Gastrocnemius medialis (tissue), 4 donors: ENCODE results near the gene TP53RK.

ENCODE experiments used
- POLR2A ChIP-seq, 2 donors: fragments of 450-650 bp; IDR thresholded peaks; one replicate each; pipeline ENCODE4 v1.6.1; 2017; ENCODE audit warnings: antibody characterized with exemption in 2 of 2, mild to moderate bottlenecking in 2 of 2, moderate library complexity in 2 of 2
- TF ChIP-seq, protein P1 (sequence below), 5 experiments: fragments of 450-650 bp in 3 of 5; fragments of 200-600 bp in 2 of 5; sonication (generic) in 2 of 5; IDR thresholded peaks in 4 of 5; conservative IDR thresholded peaks in 1 of 5; 1 replicate in 4 of 5; 2 replicates in 1 of 5; pipeline ENCODE4 v1.5.1; 2016 to 2019; ENCODE audit warnings: antibody characterized with exemption in 5 of 5, mild to moderate bottlenecking in 3 of 5, moderate library complexity in 3 of 5

DNA sequence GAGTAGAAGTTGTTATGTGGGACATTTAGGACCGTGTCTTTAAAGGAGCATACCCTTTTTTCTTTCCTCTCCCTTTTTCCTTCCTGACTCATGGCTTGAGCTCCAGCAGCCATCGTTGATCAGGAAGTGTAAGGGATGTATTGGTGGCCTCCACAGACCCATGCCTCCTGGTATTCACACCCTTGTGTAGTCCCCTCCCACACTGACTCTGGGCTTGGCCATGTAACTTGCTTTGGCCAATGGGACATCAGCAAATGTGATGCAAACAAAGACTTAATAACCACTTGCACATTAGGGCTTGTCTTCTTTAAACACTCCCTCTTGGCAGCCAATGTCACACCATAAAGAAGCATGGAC is 19.0 kb downstream of the TP53RK start:
- TF ChIP-seq, protein P1, sequence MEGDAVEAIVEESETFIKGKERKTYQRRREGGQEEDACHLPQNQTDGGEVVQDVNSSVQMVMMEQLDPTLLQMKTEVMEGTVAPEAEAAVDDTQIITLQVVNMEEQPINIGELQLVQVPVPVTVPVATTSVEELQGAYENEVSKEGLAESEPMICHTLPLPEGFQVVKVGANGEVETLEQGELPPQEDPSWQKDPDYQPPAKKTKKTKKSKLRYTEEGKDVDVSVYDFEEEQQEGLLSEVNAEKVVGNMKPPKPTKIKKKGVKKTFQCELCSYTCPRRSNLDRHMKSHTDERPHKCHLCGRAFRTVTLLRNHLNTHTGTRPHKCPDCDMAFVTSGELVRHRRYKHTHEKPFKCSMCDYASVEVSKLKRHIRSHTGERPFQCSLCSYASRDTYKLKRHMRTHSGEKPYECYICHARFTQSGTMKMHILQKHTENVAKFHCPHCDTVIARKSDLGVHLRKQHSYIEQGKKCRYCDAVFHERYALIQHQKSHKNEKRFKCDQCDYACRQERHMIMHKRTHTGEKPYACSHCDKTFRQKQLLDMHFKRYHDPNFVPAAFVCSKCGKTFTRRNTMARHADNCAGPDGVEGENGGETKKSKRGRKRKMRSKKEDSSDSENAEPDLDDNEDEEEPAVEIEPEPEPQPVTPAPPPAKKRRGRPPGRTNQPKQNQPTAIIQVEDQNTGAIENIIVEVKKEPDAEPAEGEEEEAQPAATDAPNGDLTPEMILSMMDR (IDR thresholded peaks at IDR 0.05 in 4 of 5, conservative IDR thresholded peaks at IDR 0.05 in 1 of 5) = no peak
- no peak for TF ChIP-seq POLR2A (IDR thresholded peaks at IDR 0.05)
